Mucosa of rectum (tissue), 2 donors: ENCODE results near the gene STAT3.
"Not testable (repeated sequence)": the region's sequence is repeated elsewhere in the genome, so short reads cannot be mapped to it uniquely, and the experiment has no call there.

Experiments
- H3K27ac ChIP-seq, 2 donors: one replicate each; pipeline ENCODE4 v1.7.0; 2013; ENCODE audit warnings: inconsistent platforms in 2 of 2, low read depth in 2 of 2, low read length in 2 of 2
- H3K27me3 ChIP-seq, 2 donors: one replicate each; pipeline ENCODE4 v1.7.0; 2013; ENCODE audit warnings: low read length in 2 of 2; ENCODE audit not compliant: control insufficient read depth in 2 of 2, insufficient read depth in 2 of 2
- H3K36me3 ChIP-seq, 2 donors: one replicate each; pipeline ENCODE4 v1.7.0; 2013; ENCODE audit warnings: low read length in 2 of 2; ENCODE audit not compliant: control insufficient read depth in 2 of 2, insufficient read depth in 2 of 2
- H3K4me1 ChIP-seq, 2 donors: one replicate each; pipeline ENCODE4 v1.7.0; 2013; ENCODE audit warnings: low read length in 2 of 2, mild to moderate bottlenecking in 1 of 2; ENCODE audit not compliant: control insufficient read depth in 2 of 2, insufficient read depth in 2 of 2
- H3K4me3 ChIP-seq, 2 donors: one replicate each; pipeline ENCODE4 v1.7.0; 2013; ENCODE audit warnings: low read length in 2 of 2
- H3K9ac ChIP-seq, 2 donors: one replicate each; pipeline ENCODE4 v1.7.0; 2013; ENCODE audit warnings: low read length in 2 of 2, low read depth in 1 of 2, mild to moderate bottlenecking in 1 of 2
- H3K9me3 ChIP-seq, 2 donors: one replicate each; pipeline ENCODE4 v1.7.0; 2013; ENCODE audit warnings: low read length in 2 of 2; ENCODE audit not compliant: control insufficient read depth in 2 of 2
- donor health status: healthy.
- donor health status: Normal muscosa, but diverticular disease.

Gene STAT3

GRCh38 chr17:42366176-42367023, 21.8 kb downstream of the STAT3 start:
- not testable (repeated sequence) for H3K36me3 ChIP-seq, H3K27ac ChIP-seq, H3K9me3 ChIP-seq, H3K27me3 ChIP-seq, H3K4me3 ChIP-seq, H3K9ac ChIP-seq
- peaks cover 9 to 17% of the 10 kb centered on the region in 2 donors for H3K4me1 ChIP-seq

DNA sequence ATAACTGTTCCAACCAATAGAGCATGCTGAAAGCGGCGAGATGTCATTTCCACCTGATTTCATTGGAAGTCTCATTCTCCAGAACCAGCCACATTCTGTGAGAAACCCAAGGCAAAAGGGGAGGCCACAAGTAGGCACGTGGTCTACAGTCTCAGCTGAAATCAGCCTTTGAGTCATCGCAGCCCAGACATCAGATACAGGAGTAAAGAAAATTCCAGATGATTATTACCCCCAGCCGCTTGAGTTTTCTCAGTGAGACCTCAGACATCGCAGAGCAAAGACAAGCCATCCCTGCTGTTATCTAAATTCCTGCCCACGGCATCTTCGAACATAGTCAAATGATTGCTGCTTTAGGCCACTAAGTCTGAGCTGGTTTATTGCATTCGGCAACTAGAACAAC, 23.1 kb downstream of the STAT3 start:
- Histone ChIP-seq H3K27ac (no peak overlapping the region), H3K4me1 (peaks cover 9 to 17% of the 10 kb centered on the region in 2 donors), H3K4me3 (no peak overlapping the region), H3K9me3 (no peaks in the 10 kb centered on the region), H3K27me3 (no peaks in the 10 kb centered on the region), H3K9ac (no peak overlapping the region), H3K36me3 (peaks cover 0 to 3% of the 10 kb centered on the region in 2 donors)

DNA sequence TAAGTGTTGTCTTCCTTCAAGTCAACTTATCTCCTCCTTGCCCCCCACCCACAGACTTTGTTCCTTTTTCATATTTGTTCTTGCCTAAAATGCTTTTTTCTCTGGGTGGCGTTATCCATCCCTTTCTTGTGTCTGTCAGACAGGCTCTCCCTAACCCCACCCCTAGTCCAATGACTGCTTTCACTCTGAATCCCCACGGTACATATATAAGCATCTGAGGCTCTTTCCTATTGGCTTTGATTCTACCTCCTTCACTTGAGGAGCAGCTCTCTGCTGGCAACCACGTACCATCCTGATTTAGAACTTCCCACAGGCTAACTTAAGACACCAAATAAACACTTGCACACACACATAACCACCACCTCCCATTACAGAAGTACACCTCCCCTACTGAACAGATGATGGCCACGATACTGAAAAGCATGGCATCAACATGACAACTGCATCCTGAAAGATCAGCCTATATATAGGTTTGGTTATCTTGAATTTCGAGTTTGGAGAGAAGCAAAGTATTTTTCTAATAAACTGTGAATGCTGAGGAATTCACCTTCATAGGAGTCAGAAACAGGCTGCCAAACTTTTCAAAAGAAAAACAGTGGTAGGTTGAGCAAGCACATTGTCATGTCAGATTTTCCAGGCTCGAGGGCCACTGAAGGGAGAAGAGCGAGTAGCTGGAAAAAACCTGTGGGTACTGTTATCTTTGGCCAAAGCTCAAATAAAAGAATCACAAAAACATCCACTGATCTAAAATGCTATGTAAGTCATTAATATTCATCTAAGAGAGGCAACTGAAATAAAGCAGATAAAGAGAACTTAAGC, 24.3 kb downstream of the STAT3 start:
- Histone ChIP-seq H3K9ac (no peak overlapping the region), H3K36me3 (peaks cover 0 to 3% of the 10 kb centered on the region in 2 donors), H3K27me3 (no peaks in the 10 kb centered on the region), H3K4me1 (peaks cover 9 to 17% of the 10 kb centered on the region in 2 donors), H3K27ac (no peak overlapping the region), H3K4me3 (no peak overlapping the region), H3K9me3 (no peaks in the 10 kb centered on the region)

DNA sequence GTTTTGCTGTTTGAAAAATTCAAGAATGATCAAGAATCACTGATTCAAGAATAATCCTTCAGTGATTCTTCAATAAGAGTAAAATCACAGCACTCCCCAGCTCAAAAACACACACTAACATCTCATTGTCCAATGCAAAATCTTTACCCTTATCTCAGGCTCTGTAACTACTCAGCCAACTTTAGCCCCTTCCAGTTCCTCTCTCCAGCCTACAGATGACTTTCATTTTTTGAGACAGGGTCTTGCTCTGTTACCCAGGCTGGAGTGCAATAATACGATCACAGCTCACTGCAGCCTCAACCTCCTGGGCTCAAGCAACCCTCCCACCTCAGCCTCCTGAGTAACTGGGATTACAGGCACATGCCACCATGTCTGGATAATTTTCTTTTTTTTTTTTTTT, 25.0 kb downstream of the STAT3 start:
- Histone ChIP-seq H3K9ac (no peak overlapping the region), H3K36me3 (peaks cover 0 to 3% of the 10 kb centered on the region in 2 donors), H3K27ac (no peak overlapping the region), H3K4me3 (no peak overlapping the region), H3K27me3 (no peaks in the 10 kb centered on the region), H3K4me1 (peaks cover 11 to 17% of the 10 kb centered on the region in 2 donors), H3K9me3 (no peaks in the 10 kb centered on the region)

GRCh38 chr17:42362245-42362961, 25.8 kb downstream of the STAT3 start:
- Histone ChIP-seq H3K4me3 (no peak overlapping the region), H3K9ac (no peak overlapping the region), H3K27ac (no peak overlapping the region), H3K4me1 (peaks cover 11 to 16% of the 10 kb centered on the region in 2 donors), H3K36me3 (peaks cover 0 to 3% of the 10 kb centered on the region in 2 donors), H3K9me3 (no peaks in the 10 kb centered on the region), H3K27me3 (no peaks in the 10 kb centered on the region)

DNA sequence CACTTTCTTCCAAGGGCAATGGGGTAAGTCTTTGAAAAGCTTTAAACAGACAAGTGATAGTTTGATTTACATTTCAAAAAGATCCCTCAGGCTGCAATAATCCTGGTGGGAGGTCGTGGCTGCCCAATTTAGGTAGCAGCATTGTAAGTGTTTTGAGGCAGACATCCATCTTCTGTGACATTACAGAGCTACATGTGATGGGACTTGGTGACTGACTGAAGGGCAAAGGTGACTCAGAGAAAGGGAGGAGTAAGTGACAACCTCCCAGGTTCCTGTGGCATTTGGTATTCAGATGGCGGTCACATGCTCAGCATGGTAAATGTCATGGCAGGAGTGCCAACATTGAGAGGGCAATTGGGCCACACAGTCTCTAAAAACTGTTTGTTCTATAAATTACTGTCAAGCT, 26.5 kb downstream of the STAT3 start:
- peaks cover 11 to 14% of the 10 kb centered on the region in 2 donors for H3K4me1 ChIP-seq
- no peak overlapping the region for H3K4me3 ChIP-seq
- peaks cover 0 to 3% of the 10 kb centered on the region in 2 donors for H3K36me3 ChIP-seq
- no peaks in the 10 kb centered on the region for H3K9me3 ChIP-seq
- no peaks in the 10 kb centered on the region for H3K27me3 ChIP-seq
- H3K27ac ChIP-seq, result no peak overlapping the region
- no peak overlapping the region for H3K9ac ChIP-seq

DNA sequence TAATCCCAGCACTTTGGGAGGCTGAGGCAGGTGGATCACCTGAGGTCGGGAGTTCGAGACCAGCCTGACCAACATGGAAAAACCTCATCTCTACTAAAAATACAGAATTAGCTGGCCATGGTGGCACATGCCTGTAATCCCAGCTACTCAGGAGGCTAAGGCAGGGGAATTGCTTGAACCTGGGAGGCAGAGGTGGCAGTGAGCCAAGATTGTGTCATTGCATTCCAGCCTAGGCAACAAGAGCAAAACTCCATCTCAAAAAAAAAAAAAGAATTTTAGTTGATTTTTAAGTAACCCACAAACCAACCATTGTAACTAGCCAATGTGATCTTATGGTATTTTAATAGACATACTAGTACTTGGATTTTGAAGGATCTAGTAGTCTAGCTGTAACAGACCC, 27.9 kb downstream of the STAT3 start:
- not testable (repeated sequence) for H3K27ac ChIP-seq

GRCh38 chr17:42359133-42359532, 29.1 kb downstream of the STAT3 start:
- peaks cover 11 to 14% of the 10 kb centered on the region in 2 donors for H3K4me1 ChIP-seq
- H3K4me3 ChIP-seq, result no peak overlapping the region
- H3K9me3 ChIP-seq, result no peaks in the 10 kb centered on the region
- no peaks in the 10 kb centered on the region for H3K36me3 ChIP-seq
- no peak overlapping the region for H3K9ac ChIP-seq
- H3K27me3 ChIP-seq, result no peaks in the 10 kb centered on the region
- no peak overlapping the region for H3K27ac ChIP-seq

More for the DNA sequence above, 27.9 kb downstream of the STAT3 start:
- not testable (repeated sequence) for H3K9ac ChIP-seq, H3K9me3 ChIP-seq, H3K27me3 ChIP-seq, H3K36me3 ChIP-seq, H3K4me3 ChIP-seq
- H3K4me1 ChIP-seq, result peaks cover 11 to 14% of the 10 kb centered on the region in 2 donors

GRCh38 chr17:42358434-42358833, 29.8 kb downstream of the STAT3 start:
- peaks cover 11 to 14% of the 10 kb centered on the region in 2 donors for H3K4me1 ChIP-seq
- H3K4me3 ChIP-seq, result no peak overlapping the region
- no peak overlapping the region for H3K9ac ChIP-seq
- H3K36me3 ChIP-seq, result no peaks in the 10 kb centered on the region
- no peaks in the 10 kb centered on the region for H3K9me3 ChIP-seq
- H3K27ac ChIP-seq, result no peak overlapping the region
- H3K27me3 ChIP-seq, result no peaks in the 10 kb centered on the region
